ENCODE results near the gene CUEDC2. TPM values are rescaled to one million over a fixed set of nuclear protein-coding genes. Genes with fewer than 3 reads are reported as not detected.

The CUEDC2 gene
- total RNA-seq, 1 experiment from 2014 or later: 40.2 TPM

DNA sequence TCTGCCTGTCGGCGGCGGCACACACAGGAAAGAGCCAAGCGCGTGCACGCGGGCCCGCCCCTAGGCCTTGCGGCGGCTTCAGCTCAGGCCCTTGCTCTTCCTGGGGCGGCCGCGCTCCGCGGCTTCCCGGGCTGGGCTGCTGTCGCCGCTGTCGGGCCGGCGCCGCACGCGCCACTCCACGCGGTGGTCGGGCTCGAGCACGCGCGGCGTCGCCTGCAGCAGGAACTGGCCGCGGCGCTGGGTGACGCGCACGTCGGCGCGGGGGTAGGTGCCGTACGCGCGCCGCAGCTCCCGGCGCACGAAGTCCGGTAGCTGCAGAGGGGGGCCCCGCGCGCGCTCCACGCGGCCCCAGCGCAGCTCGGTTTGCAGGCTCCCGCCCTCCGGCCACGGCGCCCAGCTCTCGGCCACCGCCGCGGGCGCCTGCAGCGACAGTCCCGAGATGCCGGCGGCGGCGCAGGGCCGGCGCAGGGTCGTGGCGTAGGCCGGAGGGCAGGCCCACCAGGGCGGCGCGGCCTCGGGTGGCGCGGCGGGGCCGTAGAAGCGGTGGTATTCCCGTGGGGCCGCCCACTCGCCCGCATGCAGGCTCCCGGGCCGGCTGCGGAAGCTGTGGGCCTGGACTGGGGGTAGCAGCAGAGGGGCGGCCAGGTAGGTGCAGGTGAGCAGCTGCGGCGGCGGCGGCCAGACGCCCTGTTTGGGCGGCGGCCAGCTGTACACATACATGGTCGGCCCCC, 18.2 kb upstream of the CUEDC2 start (continued):
- TF ChIP-seq, protein P1, sequence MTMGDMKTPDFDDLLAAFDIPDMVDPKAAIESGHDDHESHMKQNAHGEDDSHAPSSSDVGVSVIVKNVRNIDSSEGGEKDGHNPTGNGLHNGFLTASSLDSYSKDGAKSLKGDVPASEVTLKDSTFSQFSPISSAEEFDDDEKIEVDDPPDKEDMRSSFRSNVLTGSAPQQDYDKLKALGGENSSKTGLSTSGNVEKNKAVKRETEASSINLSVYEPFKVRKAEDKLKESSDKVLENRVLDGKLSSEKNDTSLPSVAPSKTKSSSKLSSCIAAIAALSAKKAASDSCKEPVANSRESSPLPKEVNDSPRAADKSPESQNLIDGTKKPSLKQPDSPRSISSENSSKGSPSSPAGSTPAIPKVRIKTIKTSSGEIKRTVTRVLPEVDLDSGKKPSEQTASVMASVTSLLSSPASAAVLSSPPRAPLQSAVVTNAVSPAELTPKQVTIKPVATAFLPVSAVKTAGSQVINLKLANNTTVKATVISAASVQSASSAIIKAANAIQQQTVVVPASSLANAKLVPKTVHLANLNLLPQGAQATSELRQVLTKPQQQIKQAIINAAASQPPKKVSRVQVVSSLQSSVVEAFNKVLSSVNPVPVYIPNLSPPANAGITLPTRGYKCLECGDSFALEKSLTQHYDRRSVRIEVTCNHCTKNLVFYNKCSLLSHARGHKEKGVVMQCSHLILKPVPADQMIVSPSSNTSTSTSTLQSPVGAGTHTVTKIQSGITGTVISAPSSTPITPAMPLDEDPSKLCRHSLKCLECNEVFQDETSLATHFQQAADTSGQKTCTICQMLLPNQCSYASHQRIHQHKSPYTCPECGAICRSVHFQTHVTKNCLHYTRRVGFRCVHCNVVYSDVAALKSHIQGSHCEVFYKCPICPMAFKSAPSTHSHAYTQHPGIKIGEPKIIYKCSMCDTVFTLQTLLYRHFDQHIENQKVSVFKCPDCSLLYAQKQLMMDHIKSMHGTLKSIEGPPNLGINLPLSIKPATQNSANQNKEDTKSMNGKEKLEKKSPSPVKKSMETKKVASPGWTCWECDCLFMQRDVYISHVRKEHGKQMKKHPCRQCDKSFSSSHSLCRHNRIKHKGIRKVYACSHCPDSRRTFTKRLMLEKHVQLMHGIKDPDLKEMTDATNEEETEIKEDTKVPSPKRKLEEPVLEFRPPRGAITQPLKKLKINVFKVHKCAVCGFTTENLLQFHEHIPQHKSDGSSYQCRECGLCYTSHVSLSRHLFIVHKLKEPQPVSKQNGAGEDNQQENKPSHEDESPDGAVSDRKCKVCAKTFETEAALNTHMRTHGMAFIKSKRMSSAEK (CRISPR knock-in tag; IDR thresholded peaks at IDR 0.05; ENCODE audit: borderline replicate concordance): no peak
- TF ChIP-seq, protein P2, sequence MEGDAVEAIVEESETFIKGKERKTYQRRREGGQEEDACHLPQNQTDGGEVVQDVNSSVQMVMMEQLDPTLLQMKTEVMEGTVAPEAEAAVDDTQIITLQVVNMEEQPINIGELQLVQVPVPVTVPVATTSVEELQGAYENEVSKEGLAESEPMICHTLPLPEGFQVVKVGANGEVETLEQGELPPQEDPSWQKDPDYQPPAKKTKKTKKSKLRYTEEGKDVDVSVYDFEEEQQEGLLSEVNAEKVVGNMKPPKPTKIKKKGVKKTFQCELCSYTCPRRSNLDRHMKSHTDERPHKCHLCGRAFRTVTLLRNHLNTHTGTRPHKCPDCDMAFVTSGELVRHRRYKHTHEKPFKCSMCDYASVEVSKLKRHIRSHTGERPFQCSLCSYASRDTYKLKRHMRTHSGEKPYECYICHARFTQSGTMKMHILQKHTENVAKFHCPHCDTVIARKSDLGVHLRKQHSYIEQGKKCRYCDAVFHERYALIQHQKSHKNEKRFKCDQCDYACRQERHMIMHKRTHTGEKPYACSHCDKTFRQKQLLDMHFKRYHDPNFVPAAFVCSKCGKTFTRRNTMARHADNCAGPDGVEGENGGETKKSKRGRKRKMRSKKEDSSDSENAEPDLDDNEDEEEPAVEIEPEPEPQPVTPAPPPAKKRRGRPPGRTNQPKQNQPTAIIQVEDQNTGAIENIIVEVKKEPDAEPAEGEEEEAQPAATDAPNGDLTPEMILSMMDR (IDR thresholded peaks at IDR 0.05): no peak
- TF ChIP-seq GABPB1 (CRISPR knock-in tag; IDR thresholded peaks at IDR 0.05) (no peak), SMAD3 (CRISPR knock-in tag; IDR thresholded peaks at IDR 0.05; ENCODE audit: borderline replicate concordance) (no peak), ZNF219 (CRISPR knock-in tag; IDR thresholded peaks at IDR 0.05; ENCODE audit: borderline replicate concordance) (peak; percentile 70; the same call in 1 of the 2 replicates), OVOL2 (CRISPR knock-in tag; IDR thresholded peaks at IDR 0.05; ENCODE audit: borderline replicate concordance) (no peak), TP53 (CRISPR knock-in tag; IDR thresholded peaks at IDR 0.05) (0 out of 2 replicates have a peak, but pooled peaks have one; percentile 28), CREM (CRISPR knock-in tag; IDR thresholded peaks at IDR 0.05) (peak; percentile 84), JUN (CRISPR knock-in tag; IDR thresholded peaks at IDR 0.05) (peak; percentile 65; the same call in 1 of the 2 replicates), HMGA2 (CRISPR knock-in tag; IDR thresholded peaks at IDR 0.05) (no peak), TCF7 (CRISPR knock-in tag; IDR thresholded peaks at IDR 0.05; ENCODE audit: low read depth) (no peak), PRRX2 (CRISPR knock-in tag; IDR thresholded peaks at IDR 0.05) (no peak), SMAD4 (CRISPR knock-in tag; IDR thresholded peaks at IDR 0.05) (no peak)
- TF ChIP-seq, protein P3, sequence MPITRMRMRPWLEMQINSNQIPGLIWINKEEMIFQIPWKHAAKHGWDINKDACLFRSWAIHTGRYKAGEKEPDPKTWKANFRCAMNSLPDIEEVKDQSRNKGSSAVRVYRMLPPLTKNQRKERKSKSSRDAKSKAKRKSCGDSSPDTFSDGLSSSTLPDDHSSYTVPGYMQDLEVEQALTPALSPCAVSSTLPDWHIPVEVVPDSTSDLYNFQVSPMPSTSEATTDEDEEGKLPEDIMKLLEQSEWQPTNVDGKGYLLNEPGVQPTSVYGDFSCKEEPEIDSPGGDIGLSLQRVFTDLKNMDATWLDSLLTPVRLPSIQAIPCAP (CRISPR knock-in tag; IDR thresholded peaks at IDR 0.05): no peak
- TF ChIP-seq, protein P4, sequence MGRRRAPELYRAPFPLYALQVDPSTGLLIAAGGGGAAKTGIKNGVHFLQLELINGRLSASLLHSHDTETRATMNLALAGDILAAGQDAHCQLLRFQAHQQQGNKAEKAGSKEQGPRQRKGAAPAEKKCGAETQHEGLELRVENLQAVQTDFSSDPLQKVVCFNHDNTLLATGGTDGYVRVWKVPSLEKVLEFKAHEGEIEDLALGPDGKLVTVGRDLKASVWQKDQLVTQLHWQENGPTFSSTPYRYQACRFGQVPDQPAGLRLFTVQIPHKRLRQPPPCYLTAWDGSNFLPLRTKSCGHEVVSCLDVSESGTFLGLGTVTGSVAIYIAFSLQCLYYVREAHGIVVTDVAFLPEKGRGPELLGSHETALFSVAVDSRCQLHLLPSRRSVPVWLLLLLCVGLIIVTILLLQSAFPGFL (CRISPR knock-in tag; IDR thresholded peaks at IDR 0.05; ENCODE audit: borderline replicate concordance): no peak
- TF ChIP-seq, protein P5, sequence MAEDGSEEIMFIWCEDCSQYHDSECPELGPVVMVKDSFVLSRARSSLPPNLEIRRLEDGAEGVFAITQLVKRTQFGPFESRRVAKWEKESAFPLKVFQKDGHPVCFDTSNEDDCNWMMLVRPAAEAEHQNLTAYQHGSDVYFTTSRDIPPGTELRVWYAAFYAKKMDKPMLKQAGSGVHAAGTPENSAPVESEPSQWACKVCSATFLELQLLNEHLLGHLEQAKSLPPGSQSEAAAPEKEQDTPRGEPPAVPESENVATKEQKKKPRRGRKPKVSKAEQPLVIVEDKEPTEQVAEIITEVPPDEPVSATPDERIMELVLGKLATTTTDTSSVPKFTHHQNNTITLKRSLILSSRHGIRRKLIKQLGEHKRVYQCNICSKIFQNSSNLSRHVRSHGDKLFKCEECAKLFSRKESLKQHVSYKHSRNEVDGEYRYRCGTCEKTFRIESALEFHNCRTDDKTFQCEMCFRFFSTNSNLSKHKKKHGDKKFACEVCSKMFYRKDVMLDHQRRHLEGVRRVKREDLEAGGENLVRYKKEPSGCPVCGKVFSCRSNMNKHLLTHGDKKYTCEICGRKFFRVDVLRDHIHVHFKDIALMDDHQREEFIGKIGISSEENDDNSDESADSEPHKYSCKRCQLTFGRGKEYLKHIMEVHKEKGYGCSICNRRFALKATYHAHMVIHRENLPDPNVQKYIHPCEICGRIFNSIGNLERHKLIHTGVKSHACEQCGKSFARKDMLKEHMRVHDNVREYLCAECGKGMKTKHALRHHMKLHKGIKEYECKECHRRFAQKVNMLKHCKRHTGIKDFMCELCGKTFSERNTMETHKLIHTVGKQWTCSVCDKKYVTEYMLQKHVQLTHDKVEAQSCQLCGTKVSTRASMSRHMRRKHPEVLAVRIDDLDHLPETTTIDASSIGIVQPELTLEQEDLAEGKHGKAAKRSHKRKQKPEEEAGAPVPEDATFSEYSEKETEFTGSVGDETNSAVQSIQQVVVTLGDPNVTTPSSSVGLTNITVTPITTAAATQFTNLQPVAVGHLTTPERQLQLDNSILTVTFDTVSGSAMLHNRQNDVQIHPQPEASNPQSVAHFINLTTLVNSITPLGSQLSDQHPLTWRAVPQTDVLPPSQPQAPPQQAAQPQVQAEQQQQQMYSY (CRISPR knock-in tag; IDR thresholded peaks at IDR 0.05): no peak
- TF ChIP-seq, protein P6, sequence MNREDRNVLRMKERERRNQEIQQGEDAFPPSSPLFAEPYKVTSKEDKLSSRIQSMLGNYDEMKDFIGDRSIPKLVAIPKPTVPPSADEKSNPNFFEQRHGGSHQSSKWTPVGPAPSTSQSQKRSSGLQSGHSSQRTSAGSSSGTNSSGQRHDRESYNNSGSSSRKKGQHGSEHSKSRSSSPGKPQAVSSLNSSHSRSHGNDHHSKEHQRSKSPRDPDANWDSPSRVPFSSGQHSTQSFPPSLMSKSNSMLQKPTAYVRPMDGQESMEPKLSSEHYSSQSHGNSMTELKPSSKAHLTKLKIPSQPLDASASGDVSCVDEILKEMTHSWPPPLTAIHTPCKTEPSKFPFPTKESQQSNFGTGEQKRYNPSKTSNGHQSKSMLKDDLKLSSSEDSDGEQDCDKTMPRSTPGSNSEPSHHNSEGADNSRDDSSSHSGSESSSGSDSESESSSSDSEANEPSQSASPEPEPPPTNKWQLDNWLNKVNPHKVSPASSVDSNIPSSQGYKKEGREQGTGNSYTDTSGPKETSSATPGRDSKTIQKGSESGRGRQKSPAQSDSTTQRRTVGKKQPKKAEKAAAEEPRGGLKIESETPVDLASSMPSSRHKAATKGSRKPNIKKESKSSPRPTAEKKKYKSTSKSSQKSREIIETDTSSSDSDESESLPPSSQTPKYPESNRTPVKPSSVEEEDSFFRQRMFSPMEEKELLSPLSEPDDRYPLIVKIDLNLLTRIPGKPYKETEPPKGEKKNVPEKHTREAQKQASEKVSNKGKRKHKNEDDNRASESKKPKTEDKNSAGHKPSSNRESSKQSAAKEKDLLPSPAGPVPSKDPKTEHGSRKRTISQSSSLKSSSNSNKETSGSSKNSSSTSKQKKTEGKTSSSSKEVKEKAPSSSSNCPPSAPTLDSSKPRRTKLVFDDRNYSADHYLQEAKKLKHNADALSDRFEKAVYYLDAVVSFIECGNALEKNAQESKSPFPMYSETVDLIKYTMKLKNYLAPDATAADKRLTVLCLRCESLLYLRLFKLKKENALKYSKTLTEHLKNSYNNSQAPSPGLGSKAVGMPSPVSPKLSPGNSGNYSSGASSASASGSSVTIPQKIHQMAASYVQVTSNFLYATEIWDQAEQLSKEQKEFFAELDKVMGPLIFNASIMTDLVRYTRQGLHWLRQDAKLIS (CRISPR knock-in tag; IDR thresholded peaks at IDR 0.05; ENCODE audit: borderline replicate concordance): no peak
- TF ChIP-seq, protein P7, sequence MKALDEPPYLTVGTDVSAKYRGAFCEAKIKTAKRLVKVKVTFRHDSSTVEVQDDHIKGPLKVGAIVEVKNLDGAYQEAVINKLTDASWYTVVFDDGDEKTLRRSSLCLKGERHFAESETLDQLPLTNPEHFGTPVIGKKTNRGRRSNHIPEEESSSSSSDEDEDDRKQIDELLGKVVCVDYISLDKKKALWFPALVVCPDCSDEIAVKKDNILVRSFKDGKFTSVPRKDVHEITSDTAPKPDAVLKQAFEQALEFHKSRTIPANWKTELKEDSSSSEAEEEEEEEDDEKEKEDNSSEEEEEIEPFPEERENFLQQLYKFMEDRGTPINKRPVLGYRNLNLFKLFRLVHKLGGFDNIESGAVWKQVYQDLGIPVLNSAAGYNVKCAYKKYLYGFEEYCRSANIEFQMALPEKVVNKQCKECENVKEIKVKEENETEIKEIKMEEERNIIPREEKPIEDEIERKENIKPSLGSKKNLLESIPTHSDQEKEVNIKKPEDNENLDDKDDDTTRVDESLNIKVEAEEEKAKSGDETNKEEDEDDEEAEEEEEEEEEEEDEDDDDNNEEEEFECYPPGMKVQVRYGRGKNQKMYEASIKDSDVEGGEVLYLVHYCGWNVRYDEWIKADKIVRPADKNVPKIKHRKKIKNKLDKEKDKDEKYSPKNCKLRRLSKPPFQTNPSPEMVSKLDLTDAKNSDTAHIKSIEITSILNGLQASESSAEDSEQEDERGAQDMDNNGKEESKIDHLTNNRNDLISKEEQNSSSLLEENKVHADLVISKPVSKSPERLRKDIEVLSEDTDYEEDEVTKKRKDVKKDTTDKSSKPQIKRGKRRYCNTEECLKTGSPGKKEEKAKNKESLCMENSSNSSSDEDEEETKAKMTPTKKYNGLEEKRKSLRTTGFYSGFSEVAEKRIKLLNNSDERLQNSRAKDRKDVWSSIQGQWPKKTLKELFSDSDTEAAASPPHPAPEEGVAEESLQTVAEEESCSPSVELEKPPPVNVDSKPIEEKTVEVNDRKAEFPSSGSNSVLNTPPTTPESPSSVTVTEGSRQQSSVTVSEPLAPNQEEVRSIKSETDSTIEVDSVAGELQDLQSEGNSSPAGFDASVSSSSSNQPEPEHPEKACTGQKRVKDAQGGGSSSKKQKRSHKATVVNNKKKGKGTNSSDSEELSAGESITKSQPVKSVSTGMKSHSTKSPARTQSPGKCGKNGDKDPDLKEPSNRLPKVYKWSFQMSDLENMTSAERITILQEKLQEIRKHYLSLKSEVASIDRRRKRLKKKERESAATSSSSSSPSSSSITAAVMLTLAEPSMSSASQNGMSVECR (CRISPR knock-in tag; IDR thresholded peaks at IDR 0.05; ENCODE audit: borderline replicate concordance): no peak; the same call in 1 of the 2 replicates

Data from WTC11 (cell line).